Islet of Langerhans (tissue), 1 donor: ENCODE measurements around the gene TPX2.

Experiments
- FAIRE-seq: peaks from one replicate; lab custom pipeline; 2011; peaks lifted over from hg19 to GRCh38; lab: Jason Lieb, UNC

TPX2 gene

GRCh38 chr20:31760519-31761240, 21.6 kb downstream of the TPX2 start:
- no peak for FAIRE-seq

DNA sequence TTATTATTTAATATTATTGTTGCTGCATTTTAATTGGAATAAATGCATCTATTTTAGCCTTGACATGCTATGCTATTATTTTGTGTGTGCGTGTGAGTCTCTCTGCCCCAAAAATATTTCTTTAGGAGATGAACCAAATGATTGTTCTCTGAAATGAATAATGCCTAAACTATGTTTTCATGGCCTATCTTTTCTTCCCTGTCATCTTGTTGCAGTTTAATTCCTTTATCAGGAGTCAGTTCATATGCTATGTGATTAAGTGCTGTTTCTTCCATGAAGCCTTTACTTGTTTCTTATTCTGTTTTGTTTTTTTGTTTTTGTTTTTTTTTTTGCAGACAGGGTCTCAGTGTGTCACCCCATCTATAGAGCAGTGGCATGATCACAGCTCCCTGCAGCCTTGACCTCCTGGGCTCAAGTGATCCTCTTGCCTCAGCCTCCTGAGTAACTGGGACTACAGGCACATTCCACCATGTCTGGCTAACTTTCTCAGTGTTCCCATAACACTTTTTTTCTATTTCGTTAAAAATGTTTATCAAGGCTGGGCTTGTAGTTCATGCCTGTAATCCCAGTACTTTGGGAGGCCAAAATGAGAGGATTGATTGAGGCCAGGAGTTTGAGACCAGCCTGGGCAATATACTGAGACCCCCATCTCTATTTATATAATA, 25.7 kb downstream of the TPX2 start:
- FAIRE-seq = no peak

GRCh38 chr20:31767805-31768204, 28.7 kb downstream of the TPX2 start:
- FAIRE-seq = no peak

DNA sequence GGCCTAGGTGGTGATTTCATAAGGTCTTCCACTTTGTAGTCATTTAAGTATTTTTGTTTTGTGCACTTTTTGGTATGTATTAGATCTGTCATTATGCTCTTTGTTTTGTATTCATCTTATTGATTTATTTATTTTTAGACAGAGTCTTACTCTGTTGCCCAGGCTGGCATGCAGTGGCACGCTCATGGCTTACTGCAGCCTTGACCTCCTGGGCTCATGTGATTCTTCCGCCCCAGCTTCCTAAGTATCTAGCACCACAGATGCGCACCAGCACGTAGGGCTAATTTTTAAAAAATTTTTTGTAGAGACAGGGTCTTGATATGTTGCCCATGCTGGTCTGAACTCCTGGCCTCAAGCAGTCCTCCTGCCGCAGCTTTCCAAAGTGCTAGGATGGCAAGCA, 30.6 kb downstream of the TPX2 start:
- no peak for FAIRE-seq

DNA sequence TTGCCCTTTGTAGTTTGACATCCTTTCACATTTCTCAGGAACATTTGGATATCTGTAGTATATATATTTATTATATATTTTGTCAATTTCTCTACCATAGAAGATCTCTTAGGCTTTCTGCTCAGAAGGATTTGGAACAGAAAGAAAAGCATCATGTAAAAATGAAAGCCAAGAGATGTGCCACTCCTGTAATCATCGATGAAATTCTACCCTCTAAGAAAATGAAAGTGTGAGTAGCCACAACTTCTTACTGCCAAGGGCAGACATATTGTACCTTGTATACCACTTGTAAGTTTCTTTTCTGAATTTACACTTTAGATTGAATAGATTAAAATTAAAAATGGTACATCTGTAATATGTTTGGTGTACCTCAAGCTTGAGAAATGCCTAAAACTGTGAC, 31.2 kb downstream of the TPX2 start:
- no peak for FAIRE-seq

- FAIRE-seq = no peak
Measured at GRCh38 chr20:31774408-31774807, 35.3 kb downstream of the TPX2 start.

DNA sequence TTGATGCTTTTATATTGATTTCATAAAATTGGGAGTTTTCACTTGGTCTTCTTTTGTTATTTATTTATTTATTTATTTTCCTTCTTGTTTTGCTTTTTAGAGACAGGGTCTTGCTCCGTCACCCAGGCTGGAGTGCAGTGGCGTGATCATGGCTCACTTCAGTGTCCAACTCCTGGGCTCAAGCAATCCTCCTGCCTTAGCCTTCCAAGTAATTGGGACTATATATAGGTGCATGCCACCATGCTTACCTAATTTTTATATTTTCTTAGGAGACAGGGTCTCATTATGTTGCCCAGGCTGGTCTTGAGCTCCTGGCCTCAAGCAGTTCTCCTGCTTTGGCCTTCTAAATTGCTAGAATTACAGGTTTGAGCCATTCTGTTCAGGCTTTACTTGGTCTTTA, 41.7 kb downstream of the TPX2 start:
- no peak for FAIRE-seq

DNA sequence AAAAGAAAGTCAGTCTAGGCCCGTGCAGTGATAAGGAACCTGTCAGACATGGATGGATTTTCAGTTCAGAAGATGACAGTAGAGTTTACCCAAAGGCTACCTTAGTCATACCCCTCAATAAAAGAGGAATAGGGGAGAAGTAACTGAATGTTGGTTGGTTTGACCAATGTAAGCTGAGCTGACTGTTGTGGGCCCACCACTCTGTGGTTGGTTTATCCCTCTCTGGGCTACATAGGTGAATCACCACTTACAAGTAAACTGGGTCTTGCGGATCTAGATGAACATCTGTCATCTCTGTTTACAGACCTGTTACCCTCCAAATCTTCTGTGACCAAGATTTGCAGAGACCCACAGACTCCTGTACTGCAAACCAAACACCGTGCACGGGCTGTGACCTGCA, 42.9 kb downstream of the TPX2 start:
- FAIRE-seq = no peak

DNA sequence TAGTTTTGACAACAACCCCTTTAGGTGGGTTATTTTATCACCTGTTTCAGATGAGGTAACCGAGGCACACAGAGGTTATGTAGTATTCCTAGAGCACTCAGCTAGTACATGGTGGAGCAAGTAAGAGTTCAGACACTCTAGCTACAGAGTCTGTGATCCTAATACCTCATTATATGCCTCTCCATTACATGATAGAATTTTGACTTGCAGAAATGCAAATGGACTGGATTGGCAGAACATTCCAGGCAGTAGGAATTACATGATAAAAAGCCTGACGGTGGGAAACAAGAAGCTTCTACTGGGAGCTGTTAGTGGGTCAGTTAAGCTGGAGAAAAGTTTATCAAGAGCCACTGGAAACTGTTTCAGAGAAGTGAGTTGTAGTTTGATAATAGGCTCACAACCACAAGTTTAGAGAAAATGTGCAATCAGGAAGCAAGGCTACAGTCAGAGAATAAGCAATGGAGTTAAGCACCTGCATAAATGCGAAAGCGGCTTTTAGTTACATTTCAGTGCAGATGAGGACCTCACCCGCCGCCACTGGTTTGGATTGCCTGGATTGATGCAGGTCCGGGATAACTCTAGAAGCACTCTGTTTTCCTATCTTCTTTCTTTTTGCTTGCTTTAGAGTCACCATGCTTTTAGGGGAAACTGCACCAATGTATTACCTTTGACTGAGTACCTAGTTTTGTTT, 45.4 kb downstream of the TPX2 start:
- no peak for FAIRE-seq

DNA sequence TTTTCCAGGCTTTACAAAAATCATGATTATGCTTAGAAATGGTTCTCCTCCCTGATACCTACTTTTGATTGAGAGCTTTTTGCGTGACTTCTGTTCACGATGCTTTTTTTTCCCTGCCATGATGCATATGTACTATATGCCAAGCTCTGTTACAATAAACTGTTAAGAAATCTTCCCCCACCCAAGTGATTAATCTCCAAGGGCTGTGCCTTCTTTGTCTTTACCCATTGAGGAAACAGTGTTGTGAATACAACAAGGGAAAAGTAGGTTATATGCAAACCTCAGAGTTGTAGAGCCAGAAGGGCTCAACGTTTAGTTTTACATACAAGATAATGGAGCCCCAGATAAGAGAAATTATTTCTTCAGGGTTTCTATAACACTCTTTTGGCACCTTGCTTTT, 46.0 kb downstream of the TPX2 start:
- FAIRE-seq = no peak

DNA sequence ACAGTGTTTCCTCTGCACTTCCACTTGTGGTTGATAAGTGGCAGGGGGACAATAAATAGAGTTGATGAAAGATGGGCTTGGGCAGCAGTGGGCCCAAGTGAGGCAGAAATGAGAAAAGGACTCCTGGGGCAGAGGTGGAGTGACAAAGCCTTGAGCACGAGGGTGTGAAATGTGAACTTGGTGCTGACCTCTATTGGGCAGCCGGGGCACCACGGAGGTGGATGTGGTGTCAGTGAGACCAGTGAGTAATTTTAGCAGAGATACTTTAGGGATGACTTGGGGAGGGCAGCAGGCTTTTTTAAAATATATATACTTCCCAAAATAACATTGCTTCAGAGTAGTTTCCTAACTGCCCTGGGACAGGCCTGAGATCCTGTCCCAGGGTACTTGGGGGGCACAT, 49.5 kb downstream of the TPX2 start:
- FAIRE-seq = no peak

GRCh38 chr20:31790401-31790800, 51.3 kb downstream of the TPX2 start:
- FAIRE-seq = no peak

DNA sequence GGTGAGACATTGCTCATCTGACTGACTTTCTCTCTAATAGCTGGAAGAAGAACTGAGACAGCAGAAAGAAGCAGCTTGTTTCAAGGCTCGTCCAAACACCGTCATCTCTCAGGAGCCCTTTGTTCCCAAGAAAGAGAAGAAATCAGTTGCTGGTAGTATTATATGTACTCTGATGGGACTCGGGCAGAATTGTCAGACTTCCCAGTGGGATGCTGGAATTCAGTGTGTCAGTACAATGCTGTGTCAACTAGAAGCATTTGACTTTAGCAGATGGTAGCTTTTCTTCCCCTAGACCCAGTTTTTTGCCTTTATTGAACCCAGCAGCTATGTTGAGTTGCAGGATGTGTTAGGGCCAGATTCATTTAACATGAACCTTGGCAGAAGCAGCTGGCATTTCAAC, 58.3 kb downstream of the TPX2 start:
- FAIRE-seq = no peak

DNA sequence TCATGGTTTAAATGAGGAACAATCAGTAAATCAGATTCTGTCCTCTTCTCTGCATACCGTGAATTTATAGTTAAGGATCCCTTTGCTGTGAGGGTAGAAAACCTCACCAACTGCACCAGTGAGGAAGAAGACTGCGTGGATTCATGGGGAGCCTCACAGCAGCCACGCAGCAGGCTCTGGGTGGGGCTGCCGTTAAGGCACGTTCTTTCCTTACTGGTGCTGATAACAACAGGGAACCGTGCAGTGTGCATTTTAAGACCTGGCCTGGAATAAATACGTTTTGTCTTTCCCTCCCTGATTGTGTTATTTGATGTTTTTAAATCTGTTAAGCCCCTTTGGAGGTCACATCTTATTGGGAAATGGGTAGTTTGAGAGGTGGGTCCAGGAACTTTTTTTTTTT, 62.4 kb downstream of the TPX2 start:
- FAIRE-seq = no peak

- no peak for FAIRE-seq
Measured at GRCh38 chr20:31803552-31804291, 64.6 kb downstream of the TPX2 start.

- no peak for FAIRE-seq
Measured at GRCh38 chr20:31806564-31807355, 67.7 kb downstream of the TPX2 start.

DNA sequence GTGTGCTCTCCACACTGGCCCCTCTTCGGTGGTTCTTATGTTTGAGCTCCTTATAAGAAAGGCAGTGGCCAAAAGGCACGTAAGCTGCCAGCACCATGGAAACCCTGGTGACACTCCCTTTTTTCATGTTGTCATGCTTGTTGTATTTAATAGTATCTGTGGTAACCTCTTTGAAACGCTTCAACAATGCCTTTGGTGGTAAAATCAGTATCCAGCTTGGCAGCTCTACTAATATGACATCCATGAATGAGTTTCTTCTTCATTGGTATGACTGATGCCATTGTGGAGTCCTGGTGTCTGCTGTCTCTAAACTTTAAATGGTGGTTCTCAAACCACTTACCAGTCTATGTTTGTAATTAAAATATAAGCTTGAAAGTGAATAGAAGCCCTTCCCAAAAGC, 69.4 kb downstream of the TPX2 start:
- FAIRE-seq = no peak

DNA sequence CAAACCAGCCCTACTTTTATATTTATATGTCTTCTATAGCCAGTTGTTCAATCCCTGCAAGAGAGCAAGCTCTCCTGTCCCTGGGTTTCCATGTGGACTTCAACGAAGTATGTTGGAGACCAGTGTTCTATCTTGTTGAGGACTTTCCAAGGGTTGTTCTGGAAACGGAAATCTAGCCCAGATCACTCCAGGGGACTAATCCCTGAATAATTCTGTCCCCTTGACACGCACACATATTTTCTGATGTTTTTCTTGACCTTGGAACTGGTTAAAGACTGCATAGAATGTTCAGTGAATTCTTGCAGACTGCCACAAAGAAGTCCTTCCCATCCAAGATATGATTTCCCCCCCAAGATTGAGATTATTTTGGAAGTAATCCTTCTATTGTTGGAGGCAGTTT, 70.6 kb downstream of the TPX2 start:
- FAIRE-seq = no peak

- no peak for FAIRE-seq
Measured at GRCh38 chr20:31811198-31811597, 72.1 kb downstream of the TPX2 start.

DNA sequence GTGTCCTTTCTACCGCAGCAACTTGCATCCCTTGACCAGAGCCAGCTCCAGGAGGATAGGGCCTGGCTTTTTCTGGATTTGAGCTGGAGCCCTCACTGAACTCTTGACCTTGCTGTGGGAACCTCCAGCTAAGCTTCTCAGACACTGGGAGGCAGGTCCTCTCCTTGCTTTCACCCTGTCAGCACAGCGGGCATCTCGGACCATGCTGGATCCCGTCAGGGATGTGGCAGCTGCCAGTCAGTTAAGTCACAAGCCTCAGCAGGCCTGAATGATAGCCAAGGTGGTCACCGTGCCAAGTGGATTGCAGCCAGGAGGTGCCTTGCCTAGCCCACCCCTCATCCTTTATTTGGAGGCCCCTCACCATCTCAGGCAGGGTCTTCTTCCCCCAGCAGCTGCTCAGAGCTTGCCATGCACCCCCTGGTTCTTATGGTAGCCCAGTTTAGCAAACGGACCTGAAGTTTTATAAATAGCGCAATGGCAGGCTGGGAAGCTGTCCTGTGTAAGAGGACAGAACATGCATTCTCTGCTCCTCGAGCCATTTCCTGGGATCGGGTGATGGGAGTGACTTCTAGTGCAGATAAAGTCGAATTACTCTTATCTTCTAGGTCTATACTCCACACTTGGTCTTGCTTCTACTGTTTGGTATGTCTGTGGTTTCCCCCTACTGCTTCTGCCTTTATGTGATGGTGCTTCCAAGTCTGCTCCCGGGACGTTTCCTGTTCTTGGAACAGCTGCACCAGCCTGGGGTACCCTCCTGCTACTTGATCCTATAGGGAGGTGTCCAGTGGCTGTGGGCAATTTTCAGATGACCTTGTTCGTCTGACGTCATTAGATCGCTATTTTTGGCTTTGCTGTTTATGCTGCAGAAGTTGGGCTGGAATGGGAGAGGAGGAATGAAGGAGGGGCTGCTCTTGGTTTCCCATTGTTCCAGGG, 73.0 kb downstream of the TPX2 start:
- no peak for FAIRE-seq

GRCh38 chr20:31813611-31814010, 74.5 kb downstream of the TPX2 start:
- no peak for FAIRE-seq
